HL-60 (cell line): ENCODE measurements around the gene PIGQ.

Experiments
- DNase-seq, 2 experiments: peaks; one replicate each; pipeline ENCODE4 v3.0.0-alpha.2; 2010 to 2020; ENCODE audit warnings: low read depth in 1 of 2, low spot score in 1 of 2
- H3K27ac ChIP-seq: fragments of 250-450 bp; sonication (Bioruptor Pico); replicated peaks from 2 replicates; pipeline ENCODE4 v1.5.1; 2020; ENCODE audit warnings: mild to moderate bottlenecking, moderate library complexity
- H3K27me3 ChIP-seq: fragments of 250-450 bp; sonication (Bioruptor Pico); 2 replicates; pipeline ENCODE4 v1.5.1; 2021; ENCODE audit warnings: mild to moderate bottlenecking, moderate library complexity; ENCODE audit not compliant: insufficient read depth, poor library complexity, severe bottlenecking
- H3K4me3 ChIP-seq: replicated peaks from 2 replicates; pipeline ENCODE4 v1.5.1; 2011; ENCODE audit warnings: mild to moderate bottlenecking, control low read depth, low read length; ENCODE audit not compliant: insufficient read depth
- GABPA ChIP-seq: IDR thresholded peaks from 2 replicates; pipeline ENCODE4 v1.6.1; 2012; ENCODE audit warnings: low read depth
- POLR2AphosphoS5 ChIP-seq: IDR thresholded peaks from 2 replicates; pipeline ENCODE4 v1.6.1; 2012; ENCODE audit warnings: low read depth
- SPI1 ChIP-seq: IDR thresholded peaks from 2 replicates; pipeline ENCODE4 v1.6.1; 2012; ENCODE audit warnings: low read depth, mild to moderate bottlenecking, borderline replicate concordance
- TF ChIP-seq, protein P1 (sequence below): IDR thresholded peaks from 2 replicates; pipeline ENCODE4 v1.6.1; 2012; ENCODE audit warnings: low read depth; ENCODE audit not compliant: insufficient replicate concordance
- TF ChIP-seq, protein P2 (sequence below): IDR thresholded peaks from one replicate; pipeline ENCODE4 v1.5.1; 2011; ENCODE audit warnings: low read length, control low read depth, inconsistent platforms; ENCODE audit not compliant: insufficient read depth

Gene PIGQ

DNA sequence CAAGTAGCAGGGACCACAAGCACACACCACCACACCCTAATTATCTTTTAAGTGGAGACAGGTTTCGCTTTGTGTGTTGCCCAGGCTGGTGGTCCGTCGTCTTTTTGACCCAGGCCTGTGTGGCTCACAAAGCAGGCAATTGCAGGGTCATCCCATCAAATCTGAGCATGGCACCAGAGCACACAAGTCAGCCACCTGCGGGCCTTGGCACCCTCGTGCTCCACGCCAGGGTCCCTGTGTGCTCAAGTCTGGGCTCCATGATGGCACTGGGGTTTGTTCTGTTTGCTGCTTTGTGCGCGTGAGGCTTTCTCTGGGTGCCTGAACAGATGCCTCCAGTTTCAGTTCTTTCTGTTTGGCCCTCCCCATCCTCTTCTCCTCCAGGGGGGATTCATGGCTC is 44.6 kb upstream of the PIGQ start:
- no peak overlapping the region for H3K27ac ChIP-seq
- TF ChIP-seq, protein P1, sequence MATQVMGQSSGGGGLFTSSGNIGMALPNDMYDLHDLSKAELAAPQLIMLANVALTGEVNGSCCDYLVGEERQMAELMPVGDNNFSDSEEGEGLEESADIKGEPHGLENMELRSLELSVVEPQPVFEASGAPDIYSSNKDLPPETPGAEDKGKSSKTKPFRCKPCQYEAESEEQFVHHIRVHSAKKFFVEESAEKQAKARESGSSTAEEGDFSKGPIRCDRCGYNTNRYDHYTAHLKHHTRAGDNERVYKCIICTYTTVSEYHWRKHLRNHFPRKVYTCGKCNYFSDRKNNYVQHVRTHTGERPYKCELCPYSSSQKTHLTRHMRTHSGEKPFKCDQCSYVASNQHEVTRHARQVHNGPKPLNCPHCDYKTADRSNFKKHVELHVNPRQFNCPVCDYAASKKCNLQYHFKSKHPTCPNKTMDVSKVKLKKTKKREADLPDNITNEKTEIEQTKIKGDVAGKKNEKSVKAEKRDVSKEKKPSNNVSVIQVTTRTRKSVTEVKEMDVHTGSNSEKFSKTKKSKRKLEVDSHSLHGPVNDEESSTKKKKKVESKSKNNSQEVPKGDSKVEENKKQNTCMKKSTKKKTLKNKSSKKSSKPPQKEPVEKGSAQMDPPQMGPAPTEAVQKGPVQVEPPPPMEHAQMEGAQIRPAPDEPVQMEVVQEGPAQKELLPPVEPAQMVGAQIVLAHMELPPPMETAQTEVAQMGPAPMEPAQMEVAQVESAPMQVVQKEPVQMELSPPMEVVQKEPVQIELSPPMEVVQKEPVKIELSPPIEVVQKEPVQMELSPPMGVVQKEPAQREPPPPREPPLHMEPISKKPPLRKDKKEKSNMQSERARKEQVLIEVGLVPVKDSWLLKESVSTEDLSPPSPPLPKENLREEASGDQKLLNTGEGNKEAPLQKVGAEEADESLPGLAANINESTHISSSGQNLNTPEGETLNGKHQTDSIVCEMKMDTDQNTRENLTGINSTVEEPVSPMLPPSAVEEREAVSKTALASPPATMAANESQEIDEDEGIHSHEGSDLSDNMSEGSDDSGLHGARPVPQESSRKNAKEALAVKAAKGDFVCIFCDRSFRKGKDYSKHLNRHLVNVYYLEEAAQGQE = no peak
- TF ChIP-seq GABPA = no peak
- TF ChIP-seq POLR2AphosphoS5 = no peak
- TF ChIP-seq SPI1 = no peak
- H3K4me3 ChIP-seq = no peak overlapping the region

DNA sequence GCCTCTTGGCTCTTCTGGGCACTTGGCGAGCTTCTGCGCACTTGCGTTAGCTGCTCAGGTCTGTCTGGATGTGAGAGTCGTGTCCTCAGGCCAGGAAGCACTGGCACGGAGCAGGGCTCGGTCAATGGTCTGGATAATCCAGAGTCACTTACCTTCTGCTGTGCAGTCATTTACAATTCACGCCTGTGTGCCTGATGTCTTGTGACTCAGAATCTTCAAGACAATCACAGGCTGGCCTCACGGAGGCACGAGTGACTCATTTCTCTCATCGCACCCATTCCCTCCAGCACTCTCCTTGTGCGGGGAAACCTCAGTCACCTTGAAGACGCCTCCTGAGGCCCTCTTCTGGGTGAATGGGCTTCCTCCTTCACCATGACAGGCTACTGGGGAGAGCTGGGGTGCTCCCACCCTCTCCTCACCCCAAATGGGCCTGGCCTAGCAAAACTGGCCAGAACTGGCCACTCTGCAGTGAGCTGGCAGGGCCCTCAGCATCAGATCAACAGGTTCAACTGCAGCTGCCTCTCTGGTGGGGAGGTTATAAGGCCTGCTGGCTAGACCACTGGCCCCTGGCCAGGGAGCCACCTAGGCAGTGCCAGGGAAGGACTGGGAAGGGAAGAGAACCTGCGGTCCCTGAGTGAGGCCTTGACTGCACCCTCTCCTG is 44.1 kb upstream of the PIGQ start:
- H3K4me3 ChIP-seq = peak overlapping the region; percentile 78
- peak overlapping the region; percentile 88; the same call in 1 of the 2 replicates for H3K27ac ChIP-seq
- no peaks in the 10 kb centered on the region for H3K27me3 ChIP-seq
- peak; percentile 44 to 73 for DNase-seq
- no peak for TF ChIP-seq POLR2AphosphoS5

More for the DNA sequence above, 44.6 kb upstream of the PIGQ start:
- no peaks in the 10 kb centered on the region for H3K27me3 ChIP-seq
- no peak for DNase-seq

DNA sequence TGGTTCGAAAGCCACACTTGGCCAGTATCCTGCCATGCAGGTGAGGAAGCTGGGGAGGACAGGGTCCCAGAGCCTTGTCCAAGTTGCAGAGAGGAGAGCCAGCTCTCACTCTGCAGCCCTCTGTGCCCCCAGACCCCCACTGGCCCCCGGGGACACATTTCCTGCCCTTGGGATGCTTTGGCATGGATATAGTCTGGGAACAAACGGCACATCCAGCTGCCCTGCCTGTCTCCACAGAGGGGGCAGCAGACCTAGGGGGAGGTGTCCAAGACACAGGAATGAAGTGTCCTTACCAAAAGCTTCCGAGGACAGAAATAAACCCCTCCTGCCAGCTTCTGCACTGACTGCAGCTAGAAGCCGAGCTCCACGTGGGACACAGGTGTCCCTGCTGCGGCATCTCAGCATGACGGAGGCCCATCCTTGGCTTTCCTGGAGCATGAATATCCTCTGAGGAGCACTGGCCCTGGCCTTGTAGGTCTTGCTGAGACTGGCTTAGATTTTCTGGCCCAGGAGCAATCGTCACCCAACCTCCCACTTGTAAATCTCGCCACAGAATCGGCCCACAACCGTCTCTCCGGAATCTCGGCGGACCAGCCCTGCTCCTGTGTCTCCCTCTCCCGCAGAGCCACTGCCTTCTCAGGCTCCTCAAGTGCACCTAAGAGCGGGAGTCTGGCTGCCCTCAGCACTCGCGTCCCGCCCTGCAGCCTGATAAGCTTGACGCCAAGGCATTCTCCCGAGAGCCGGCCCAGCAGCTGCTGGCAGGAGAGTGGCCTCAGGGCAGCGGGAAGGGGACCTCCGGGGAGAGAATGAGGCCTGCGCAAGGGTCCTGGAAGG is 43.4 kb upstream of the PIGQ start:
- H3K4me3 ChIP-seq = peak overlapping the region; percentile 78
- peak in 1 of 2 experiments; percentile 20 for DNase-seq
- TF ChIP-seq, protein P2, sequence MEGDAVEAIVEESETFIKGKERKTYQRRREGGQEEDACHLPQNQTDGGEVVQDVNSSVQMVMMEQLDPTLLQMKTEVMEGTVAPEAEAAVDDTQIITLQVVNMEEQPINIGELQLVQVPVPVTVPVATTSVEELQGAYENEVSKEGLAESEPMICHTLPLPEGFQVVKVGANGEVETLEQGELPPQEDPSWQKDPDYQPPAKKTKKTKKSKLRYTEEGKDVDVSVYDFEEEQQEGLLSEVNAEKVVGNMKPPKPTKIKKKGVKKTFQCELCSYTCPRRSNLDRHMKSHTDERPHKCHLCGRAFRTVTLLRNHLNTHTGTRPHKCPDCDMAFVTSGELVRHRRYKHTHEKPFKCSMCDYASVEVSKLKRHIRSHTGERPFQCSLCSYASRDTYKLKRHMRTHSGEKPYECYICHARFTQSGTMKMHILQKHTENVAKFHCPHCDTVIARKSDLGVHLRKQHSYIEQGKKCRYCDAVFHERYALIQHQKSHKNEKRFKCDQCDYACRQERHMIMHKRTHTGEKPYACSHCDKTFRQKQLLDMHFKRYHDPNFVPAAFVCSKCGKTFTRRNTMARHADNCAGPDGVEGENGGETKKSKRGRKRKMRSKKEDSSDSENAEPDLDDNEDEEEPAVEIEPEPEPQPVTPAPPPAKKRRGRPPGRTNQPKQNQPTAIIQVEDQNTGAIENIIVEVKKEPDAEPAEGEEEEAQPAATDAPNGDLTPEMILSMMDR = no peak
- no peak for TF ChIP-seq GABPA
- TF ChIP-seq POLR2AphosphoS5 = no peak
- TF ChIP-seq, protein P1 = no peak
- TF ChIP-seq SPI1 = no peak
- peak overlapping the region; percentile 88 for H3K27ac ChIP-seq
- H3K27me3 ChIP-seq = no peaks in the 10 kb centered on the region

DNA sequence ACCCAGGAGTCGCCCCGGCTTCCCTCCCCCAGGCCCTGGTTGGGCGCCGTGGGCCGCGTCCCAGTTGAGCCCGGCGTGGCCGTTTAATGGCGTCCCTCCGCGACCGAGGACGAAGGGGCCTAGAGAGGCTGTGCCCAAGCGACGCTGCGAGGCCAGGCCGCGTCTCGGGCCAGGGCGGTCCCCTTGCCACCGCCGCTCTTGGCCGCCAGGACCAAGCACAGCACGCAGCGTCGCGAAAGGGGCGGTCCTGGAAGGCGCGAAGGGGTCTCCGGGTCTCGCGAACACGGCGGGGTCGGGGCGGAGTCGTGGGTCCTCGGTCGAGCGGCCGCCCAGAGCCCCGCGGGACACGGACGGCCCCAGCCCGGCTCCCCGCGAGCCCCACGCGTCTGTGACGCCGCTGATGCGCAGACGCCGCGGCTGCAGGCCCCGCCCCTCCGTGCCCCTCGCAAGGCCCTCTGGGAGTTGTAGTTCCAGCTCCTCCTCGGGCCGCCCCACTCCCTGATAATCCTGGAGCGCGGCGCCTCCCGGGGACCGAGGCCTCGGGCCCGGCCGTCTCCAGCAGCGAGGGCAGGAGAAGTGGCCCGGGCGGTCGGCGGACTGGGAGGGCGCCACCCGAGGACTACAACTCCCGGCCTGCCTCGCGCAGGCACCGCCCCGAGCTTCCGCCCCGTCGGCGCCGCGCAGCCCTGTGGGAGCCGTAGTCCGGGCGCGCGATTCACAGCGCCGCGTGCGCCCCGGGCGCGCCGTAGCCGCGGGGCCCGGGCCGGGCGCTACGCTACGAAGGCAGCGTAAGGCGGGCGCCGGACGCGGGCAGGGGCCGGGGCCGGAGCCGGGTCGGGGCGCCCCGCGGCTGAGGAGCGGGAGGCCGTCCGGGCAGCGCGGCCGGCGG is 42.5 kb upstream of the PIGQ start, which contains the start of gene CAPN15:
CAPN15 (plus strand) TSS at position 698 of the 889 bp plus-strand sequence. CDS start 19,127 bp downstream, outside the sequence.
- no peaks in the 10 kb centered on the region for H3K27me3 ChIP-seq
- H3K4me3 ChIP-seq = peak within 1 kb of the TSS; percentile 85
- peak; percentile 84 to 91 for DNase-seq
- TF ChIP-seq, protein P1 = no peak
- peak; percentile 76 for TF ChIP-seq GABPA
- peak; percentile 16; the same call in 1 of the 2 replicates for TF ChIP-seq SPI1
- peak within 1 kb of the TSS; percentile 91 for H3K27ac ChIP-seq
